Thyroid gland (tissue), 4 donors: ENCODE measurements around the gene ITGB1. TPM values are rescaled to one million over a fixed set of nuclear protein-coding genes. Genes with fewer than 3 reads are reported as not detected.
A peak's percentile ranks its signal among the peaks of the same experiment; 100 is the strongest.

Experiments
- DNase-seq, 2 donors: peaks; one replicate each; pipeline ENCODE4 v3.0.0-alpha.2; 2019
- H3K27ac ChIP-seq, 3 donors: fragments of 200-600 bp; sonication (generic); 1 replicate in 2 of 3; 2 replicates in 1 of 3; pipeline ENCODE4 v1.5.1; 2016 to 2019; ENCODE audit warnings: mild to moderate bottlenecking in 1 of 3, moderate library complexity in 1 of 3
- H3K27me3 ChIP-seq: fragments of 200-600 bp; sonication (generic); one replicate; pipeline ENCODE4 v1.5.1; 2019
- H3K36me3 ChIP-seq, 2 donors: fragments of 200-600 bp; sonication (generic); one replicate each; pipeline ENCODE4 v1.5.1; 2016 to 2019
- H3K4me1 ChIP-seq, 2 donors: fragments of 200-600 bp; sonication (generic); one replicate each; pipeline ENCODE4 v1.5.1; 2017 to 2019
- H3K4me3 ChIP-seq, 3 donors: fragments of 200-600 bp; sonication (generic); replicated peaks in 1 of 3; 1 replicate in 2 of 3; 2 replicates in 1 of 3; pipeline ENCODE4 v1.5.1; 2016; ENCODE audit warnings: mild to moderate bottlenecking in 1 of 3
- H3K9me3 ChIP-seq: fragments of 200-600 bp; sonication (generic); one replicate; pipeline ENCODE4 v1.5.1; 2017
- POLR2A ChIP-seq, 2 donors: fragments of 450-650 bp; IDR thresholded peaks; one replicate each; pipeline ENCODE4 v1.6.1; 2017; ENCODE audit warnings: antibody characterized with exemption in 2 of 2, mild to moderate bottlenecking in 2 of 2, moderate library complexity in 1 of 2
- WGBS, 2 donors: methylation state at CpG; one replicate each; pipeline ENCODE4 v1.1.5; 2017; 5-methylcytosine and 5-hydroxymethylcytosine counted together
- intact Hi-C: fragments of 100-400 bp; cut with DNase I; formaldehyde crosslinking; loops from one replicate; pipeline ENCODE4 v1.15.1; 2023
- total RNA-seq, 4 donors: library from RNA; depleted of rRNA; stranded (reverse); fragments of >200 nt; gene quantifications; one replicate each; pipeline ENCODE4 v1.2.3, GENCODE V29; 2016
- TF ChIP-seq, protein P1 (sequence below), 6 experiments: fragments of 200-600 bp in 3 of 6; fragments of 450-650 bp in 3 of 6; sonication (generic) in 3 of 6; IDR thresholded peaks; one replicate each; pipeline ENCODE4 v1.5.1; 2016 to 2019; ENCODE audit warnings: antibody characterized with exemption in 6 of 6, mild to moderate bottlenecking in 2 of 6, inconsistent platforms in 1 of 6, moderate library complexity in 1 of 6

The ITGB1 gene
- total RNA-seq, 4 donors from 2014 or later = 264 to 699 (median 417) TPM

DNA sequence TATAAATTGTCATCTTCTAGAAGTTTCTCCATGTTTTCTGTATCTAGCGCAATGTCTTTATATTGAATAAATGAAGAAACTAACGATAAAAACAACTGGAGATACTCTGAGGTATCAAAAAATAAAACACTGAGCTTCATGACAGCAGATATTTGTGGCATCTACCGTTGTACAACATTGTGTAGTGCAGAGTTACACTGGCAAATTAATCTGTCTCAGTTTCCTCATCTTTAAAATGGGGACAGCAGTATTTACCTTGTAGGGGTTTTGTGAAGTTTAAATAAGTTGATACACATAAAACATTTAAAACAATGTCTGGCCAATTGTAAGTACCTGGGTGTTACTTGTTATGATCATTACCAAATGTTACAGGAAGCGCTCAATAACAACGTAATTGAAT lies 10.4 kb downstream of the ITGB1 start:
- no peak for DNase-seq
- Histone ChIP-seq H3K36me3 (no peaks in the 10 kb centered on the region), H3K4me1 (peaks cover 22 to 32% of the 10 kb centered on the region in 2 donors), H3K27ac (peak overlapping the region in 1 of 3 donors; percentile 27), H3K27me3 (no peaks in the 10 kb centered on the region), H3K4me3 (no peak overlapping the region), H3K9me3 (no peaks in the 10 kb centered on the region)
- 92% methylated on average over 5 of the region's 5 CpGs for WGBS, 2 donors
- intact Hi-C loops = no loop called here
- no peak for TF ChIP-seq POLR2A (IDR thresholded peaks at IDR 0.05)
- TF ChIP-seq, protein P1, sequence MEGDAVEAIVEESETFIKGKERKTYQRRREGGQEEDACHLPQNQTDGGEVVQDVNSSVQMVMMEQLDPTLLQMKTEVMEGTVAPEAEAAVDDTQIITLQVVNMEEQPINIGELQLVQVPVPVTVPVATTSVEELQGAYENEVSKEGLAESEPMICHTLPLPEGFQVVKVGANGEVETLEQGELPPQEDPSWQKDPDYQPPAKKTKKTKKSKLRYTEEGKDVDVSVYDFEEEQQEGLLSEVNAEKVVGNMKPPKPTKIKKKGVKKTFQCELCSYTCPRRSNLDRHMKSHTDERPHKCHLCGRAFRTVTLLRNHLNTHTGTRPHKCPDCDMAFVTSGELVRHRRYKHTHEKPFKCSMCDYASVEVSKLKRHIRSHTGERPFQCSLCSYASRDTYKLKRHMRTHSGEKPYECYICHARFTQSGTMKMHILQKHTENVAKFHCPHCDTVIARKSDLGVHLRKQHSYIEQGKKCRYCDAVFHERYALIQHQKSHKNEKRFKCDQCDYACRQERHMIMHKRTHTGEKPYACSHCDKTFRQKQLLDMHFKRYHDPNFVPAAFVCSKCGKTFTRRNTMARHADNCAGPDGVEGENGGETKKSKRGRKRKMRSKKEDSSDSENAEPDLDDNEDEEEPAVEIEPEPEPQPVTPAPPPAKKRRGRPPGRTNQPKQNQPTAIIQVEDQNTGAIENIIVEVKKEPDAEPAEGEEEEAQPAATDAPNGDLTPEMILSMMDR (IDR thresholded peaks at IDR 0.05) = no peak

DNA sequence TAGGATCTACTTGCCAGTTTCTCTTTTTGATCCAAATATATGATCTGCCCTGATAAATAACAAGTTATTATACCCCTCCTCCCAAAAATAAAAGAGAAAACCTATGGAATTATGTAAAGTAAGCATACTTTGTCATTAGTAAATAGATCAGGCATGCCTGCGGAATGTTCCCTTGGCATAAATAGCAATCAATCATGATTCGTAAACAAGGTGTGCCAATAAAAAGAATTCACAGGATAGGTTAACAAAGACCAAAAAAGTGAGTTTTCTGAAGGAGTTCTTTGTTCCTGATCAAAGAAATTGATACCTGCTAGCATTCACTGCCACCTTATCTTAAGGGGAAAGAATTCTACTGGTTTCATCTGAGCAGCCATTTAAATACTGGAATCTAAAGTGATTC lies 11.9 kb downstream of the ITGB1 start:
- no peak for TF ChIP-seq POLR2A (IDR thresholded peaks at IDR 0.05)
- TF ChIP-seq, protein P1 (IDR thresholded peaks at IDR 0.05) = no peak
- intact Hi-C loops = no loop called here
- H3K27ac ChIP-seq = peak overlapping the region in 1 of 3 donors; percentile 20
- H3K4me3 ChIP-seq = no peak overlapping the region
- no peaks in the 10 kb centered on the region for H3K36me3 ChIP-seq
- no peak for DNase-seq
- 93 to 95% methylated on average over 2 of the region's 2 CpGs for WGBS, 2 donors
- H3K4me1 ChIP-seq = peaks cover 21 to 47% of the 10 kb centered on the region in 2 donors
- no peaks in the 10 kb centered on the region for H3K27me3 ChIP-seq
- H3K9me3 ChIP-seq = no peaks in the 10 kb centered on the region

DNA sequence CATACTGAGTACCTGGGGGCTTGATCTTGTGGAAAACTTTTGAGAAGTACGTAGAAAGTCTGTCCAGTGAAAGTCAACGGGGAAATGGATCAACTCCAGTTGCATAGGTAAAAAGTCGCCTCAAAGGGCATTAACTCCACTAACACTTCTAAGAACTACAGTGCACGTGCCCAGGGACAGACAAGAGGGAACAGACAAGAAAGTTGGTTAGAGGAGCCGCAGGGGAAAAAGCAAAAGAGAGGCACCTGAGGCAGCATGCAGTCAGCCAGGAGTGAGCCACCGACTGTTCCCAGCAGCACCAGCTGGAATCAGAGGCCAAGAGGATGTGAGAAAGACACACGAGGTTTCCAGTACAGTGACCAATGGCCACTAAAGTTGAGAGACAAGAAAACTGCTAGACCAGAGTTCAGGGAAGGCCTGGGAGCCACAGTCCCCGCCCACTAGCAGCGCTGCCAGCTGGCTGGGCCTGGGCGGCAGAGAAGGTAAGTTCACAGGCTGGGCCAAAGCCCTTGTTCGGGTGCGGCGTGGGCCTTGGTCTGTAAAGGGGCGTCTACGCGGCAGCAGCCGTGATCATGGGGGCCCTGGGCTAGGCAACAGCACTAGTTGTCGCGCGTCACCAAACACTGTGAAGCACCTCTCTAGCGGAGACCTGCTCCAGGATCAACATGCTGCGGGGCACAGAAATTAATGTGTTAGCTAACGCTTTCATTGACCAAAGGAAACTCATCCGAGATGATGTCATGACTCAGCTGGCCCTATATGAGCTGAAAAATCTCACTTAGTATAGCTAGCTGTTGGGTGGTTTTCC lies 14.0 kb downstream of the ITGB1 start:
- no peak for TF ChIP-seq POLR2A (IDR thresholded peaks at IDR 0.05)
- TF ChIP-seq, protein P1 (IDR thresholded peaks at IDR 0.05) = no peak
- Histone ChIP-seq H3K4me3 (no peak overlapping the region), H3K9me3 (no peaks in the 10 kb centered on the region), H3K36me3 (no peaks in the 10 kb centered on the region), H3K27ac (peak overlapping the region in 1 of 3 donors; percentile 13), H3K27me3 (no peaks in the 10 kb centered on the region), H3K4me1 (peaks cover 25 to 53% of the 10 kb centered on the region in 2 donors)
- 69 to 76% methylated on average over 24 of the region's 24 CpGs for WGBS, 2 donors
- peak; percentile 54 to 63 for DNase-seq
- intact Hi-C loops = no loop called here

DNA sequence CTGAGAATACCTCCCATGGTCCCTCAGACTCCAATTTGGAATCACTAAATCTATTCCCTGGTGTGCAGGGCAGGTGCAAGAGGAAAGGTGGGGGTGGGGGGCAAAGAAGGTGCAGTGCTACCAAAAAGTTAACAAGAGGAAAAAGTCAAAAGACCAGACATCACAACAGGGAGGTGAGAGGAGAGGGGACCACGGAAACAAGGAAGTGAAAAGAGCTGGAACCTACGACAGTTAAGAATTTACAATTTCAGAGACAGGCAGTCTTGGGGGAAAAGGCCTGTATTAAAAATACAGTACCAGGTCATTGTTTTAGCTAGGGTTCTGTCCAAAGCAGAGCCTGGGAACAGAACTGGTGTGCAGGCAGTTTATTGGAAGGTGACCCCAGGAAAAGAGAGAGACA lies 14.6 kb downstream of the ITGB1 start:
- 74 to 83% methylated on average over 2 of the region's 2 CpGs for WGBS, 2 donors
- H3K27ac ChIP-seq = no peak overlapping the region
- TF ChIP-seq, protein P1 (IDR thresholded peaks at IDR 0.05) = no peak
- no peak for TF ChIP-seq POLR2A (IDR thresholded peaks at IDR 0.05)

DNA sequence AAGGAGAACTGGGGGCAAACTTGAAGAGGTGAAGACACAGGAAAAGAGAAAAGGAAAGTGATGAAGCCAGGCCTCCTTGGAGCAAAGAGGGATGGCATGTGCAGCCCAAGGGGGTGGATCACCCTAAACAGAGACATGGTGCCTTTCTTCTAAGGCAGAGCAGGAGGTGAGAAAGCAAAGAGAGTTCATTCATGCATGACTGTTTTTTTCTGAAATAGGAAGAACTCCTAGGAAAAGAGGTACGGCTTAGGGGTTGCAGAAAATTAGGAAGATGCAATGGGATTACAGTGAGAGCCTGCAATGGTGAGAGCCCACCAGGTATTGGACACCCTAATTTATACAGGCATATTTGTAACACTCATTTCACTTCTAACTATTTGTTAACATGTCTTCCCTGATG lies 15.9 kb downstream of the ITGB1 start:
- Histone ChIP-seq H3K4me1 (peaks cover 40 to 66% of the 10 kb centered on the region in 2 donors), H3K4me3 (no peak overlapping the region), H3K27me3 (no peaks in the 10 kb centered on the region), H3K9me3 (no peaks in the 10 kb centered on the region), H3K27ac (no peak overlapping the region), H3K36me3 (no peaks in the 10 kb centered on the region)
- no peak for DNase-seq
- TF ChIP-seq POLR2A (IDR thresholded peaks at IDR 0.05) = no peak
- TF ChIP-seq, protein P1 (IDR thresholded peaks at IDR 0.05) = no peak
- intact Hi-C loops = no loop called here
- WGBS, 2 donors = 86 to 93% methylated on average over 1 of the region's 1 CpG

More for the DNA sequence above, 14.6 kb downstream of the ITGB1 start:
- H3K4me3 ChIP-seq = no peak overlapping the region
- DNase-seq = no peak
- no peaks in the 10 kb centered on the region for H3K36me3 ChIP-seq
- no peaks in the 10 kb centered on the region for H3K27me3 ChIP-seq
- intact Hi-C loops = no loop called here
- peaks cover 32 to 60% of the 10 kb centered on the region in 2 donors for H3K4me1 ChIP-seq
- no peaks in the 10 kb centered on the region for H3K9me3 ChIP-seq
